Body of pancreas (tissue), 4 donors: Measurements from ENCODE around the gene EMILIN3. TPM values are rescaled to one million over a fixed set of nuclear protein-coding genes. Genes with fewer than 3 reads are reported as not detected.

Source experiments
- ATAC-seq: fragments of 150-250 bp; one replicate; pipeline ENCODE4 v1.9.1; 2016
- DNase-seq, 4 donors: peaks; one replicate each; pipeline ENCODE4 v3.0.0-alpha.2; 2019
- H3K27ac ChIP-seq, 4 donors: fragments of 200-600 bp; sonication (generic); 1 replicate in 3 of 4; 2 replicates in 1 of 4; pipeline versions ENCODE4 v1.5.1 to v1.6.1; 2016 to 2019; ENCODE audit warnings: mild to moderate bottlenecking in 1 of 4, mixed read lengths in 1 of 4, moderate library complexity in 1 of 4
- H3K27me3 ChIP-seq, 2 donors: fragments of 200-600 bp; sonication (generic); one replicate each; pipeline ENCODE4 v1.6.0; 2016; ENCODE audit warnings: mild to moderate bottlenecking in 1 of 2
- H3K36me3 ChIP-seq, 2 donors: fragments of 200-600 bp; sonication (generic); replicated peaks in 1 of 2; 2 replicates each; pipeline ENCODE4 v1.5.1; 2016; ENCODE audit warnings: low read depth in 2 of 2; ENCODE audit not compliant: insufficient read depth in 1 of 2
- H3K4me1 ChIP-seq: fragments of 200-600 bp; sonication (generic); one replicate; pipeline ENCODE4 v1.6.0; 2016
- H3K4me3 ChIP-seq, 2 donors: fragments of 200-600 bp; sonication (generic); 1 replicate in 1 of 2; 2 replicates in 1 of 2; pipeline ENCODE4 v1.5.1; 2016 to 2019
- H3K9me3 ChIP-seq, 3 donors: fragments of 200-600 bp; sonication (generic); 1 replicate in 2 of 3; 2 replicates in 1 of 3; pipeline ENCODE4 v1.5.1; 2016
- POLR2A ChIP-seq, 3 donors: fragments of 450-650 bp; IDR thresholded peaks; one replicate each; pipeline ENCODE4 v1.6.1; 2016; ENCODE audit warnings: antibody characterized with exemption in 3 of 3, mild to moderate bottlenecking in 2 of 3
- WGBS, 2 donors: methylation state at CpG; one replicate each; pipeline ENCODE4 v1.1.5; 2017; 5-methylcytosine and 5-hydroxymethylcytosine counted together
- intact Hi-C: fragments of 100-400 bp; cut with DNase I; formaldehyde crosslinking; loops from one replicate; pipeline ENCODE4 v1.15.1; 2023
- total RNA-seq, 2 donors: library from RNA; depleted of rRNA; stranded (reverse); fragments of >200 nt; gene quantifications; one replicate each; pipeline ENCODE4 v1.1.0, GENCODE V29; 2016
- TF ChIP-seq, protein P1 (sequence below), 7 experiments: fragments of 450-650 bp in 4 of 7; fragments of 200-600 bp in 3 of 7; sonication (generic) in 3 of 7; IDR thresholded peaks; one replicate each; pipeline ENCODE4 v1.5.1; 2016 to 2019; ENCODE audit warnings: antibody characterized with exemption in 7 of 7

EMILIN3 gene
- total RNA-seq, 2 donors from 2014 or later, result 0.26 TPM; not detected in 1

DNA sequence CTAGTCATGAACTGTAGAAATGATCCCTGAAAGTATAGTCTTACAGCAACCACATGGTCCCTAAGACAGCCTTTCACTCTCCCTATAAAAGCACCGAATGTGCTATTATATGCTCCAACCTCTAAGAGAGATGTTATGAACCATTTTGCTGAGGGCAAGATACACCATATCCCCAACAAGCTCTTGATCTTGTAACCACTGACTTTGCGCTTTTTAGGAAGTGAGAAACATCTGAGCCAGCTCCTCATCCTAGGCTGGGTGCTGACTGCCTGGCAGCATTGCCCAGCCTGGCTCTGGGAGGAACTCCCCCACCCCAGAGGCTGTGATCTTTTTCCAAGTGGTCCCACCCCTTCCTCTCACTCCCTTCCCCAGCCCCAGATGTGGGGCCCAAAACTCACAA is 3.1 kb upstream of the EMILIN3 start:
- intact Hi-C loops, result no loop called here
- no peak for TF ChIP-seq POLR2A (IDR thresholded peaks at IDR 0.05)
- TF ChIP-seq, protein P1, sequence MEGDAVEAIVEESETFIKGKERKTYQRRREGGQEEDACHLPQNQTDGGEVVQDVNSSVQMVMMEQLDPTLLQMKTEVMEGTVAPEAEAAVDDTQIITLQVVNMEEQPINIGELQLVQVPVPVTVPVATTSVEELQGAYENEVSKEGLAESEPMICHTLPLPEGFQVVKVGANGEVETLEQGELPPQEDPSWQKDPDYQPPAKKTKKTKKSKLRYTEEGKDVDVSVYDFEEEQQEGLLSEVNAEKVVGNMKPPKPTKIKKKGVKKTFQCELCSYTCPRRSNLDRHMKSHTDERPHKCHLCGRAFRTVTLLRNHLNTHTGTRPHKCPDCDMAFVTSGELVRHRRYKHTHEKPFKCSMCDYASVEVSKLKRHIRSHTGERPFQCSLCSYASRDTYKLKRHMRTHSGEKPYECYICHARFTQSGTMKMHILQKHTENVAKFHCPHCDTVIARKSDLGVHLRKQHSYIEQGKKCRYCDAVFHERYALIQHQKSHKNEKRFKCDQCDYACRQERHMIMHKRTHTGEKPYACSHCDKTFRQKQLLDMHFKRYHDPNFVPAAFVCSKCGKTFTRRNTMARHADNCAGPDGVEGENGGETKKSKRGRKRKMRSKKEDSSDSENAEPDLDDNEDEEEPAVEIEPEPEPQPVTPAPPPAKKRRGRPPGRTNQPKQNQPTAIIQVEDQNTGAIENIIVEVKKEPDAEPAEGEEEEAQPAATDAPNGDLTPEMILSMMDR (IDR thresholded peaks at IDR 0.05), result no peak
- Histone ChIP-seq H3K9me3 (no peaks in the 10 kb centered on the region), H3K4me3 (no peak overlapping the region), H3K4me1 (peaks cover 9% of the 10 kb centered on the region), H3K36me3 (no peaks in the 10 kb centered on the region), H3K27ac (no peak overlapping the region), H3K27me3 (peaks cover 0 to 20% of the 10 kb centered on the region in 2 donors)
- WGBS, 2 donors, result 42 to 100% methylated on average over 2 of the region's 2 CpGs
- no peak for ATAC-seq
- DNase-seq, result no peak

GRCh38 chr20:41367956-41368355 is 1.3 kb upstream of the EMILIN3 start:
- no peak for TF ChIP-seq POLR2A (IDR thresholded peaks at IDR 0.05)
- TF ChIP-seq, protein P1 (IDR thresholded peaks at IDR 0.05), result no peak
- Histone ChIP-seq H3K36me3 (no peaks in the 10 kb centered on the region), H3K4me1 (peaks cover 9% of the 10 kb centered on the region), H3K9me3 (no peaks in the 10 kb centered on the region), H3K27ac (no peak overlapping the region), H3K27me3 (peaks cover 0 to 20% of the 10 kb centered on the region in 2 donors), H3K4me3 (no peak overlapping the region)
- no peak for DNase-seq
- intact Hi-C loops, result no loop called here
- ATAC-seq, result no peak
- 69 to 71% methylated on average over 2 to 3 of the region's 3 CpGs for WGBS, 2 donors

DNA sequence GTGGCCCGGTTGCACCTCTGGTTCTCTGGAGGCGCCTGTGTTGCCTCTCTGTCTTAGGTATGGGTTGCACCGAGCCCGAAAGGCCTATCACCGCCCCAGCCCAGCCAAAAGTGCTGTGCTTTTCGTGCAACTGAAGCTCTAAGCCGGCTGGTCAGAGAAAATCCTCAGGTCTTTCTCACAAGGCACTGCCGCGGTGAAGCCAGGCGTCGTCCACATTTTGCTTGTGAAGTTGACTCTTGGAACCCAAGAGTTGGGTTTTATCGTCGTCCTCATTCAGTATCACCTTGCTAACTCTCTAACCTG is 726 bp upstream of the EMILIN3 start:
- H3K4me3 ChIP-seq, result no peak overlapping the region
- 54% methylated on average over 13 of the region's 13 CpGs for WGBS, 2 donors
- H3K27me3 ChIP-seq, result peaks cover 0 to 20% of the 10 kb centered on the region in 2 donors

GRCh38 chr20:41365777-41366545 is 657 bp downstream of the EMILIN3 start:
- WGBS, 2 donors, result 8 to 60% methylated on average over 2 to 54 of the region's 76 CpGs
- H3K27me3 ChIP-seq, result peaks cover 0 to 20% of the 10 kb centered on the region in 2 donors
- no peak for DNase-seq

More for the DNA sequence above, 726 bp upstream of the EMILIN3 start:
- DNase-seq, result no peak
- no peak overlapping the region for H3K27ac ChIP-seq
- ATAC-seq, result no peak
- H3K36me3 ChIP-seq, result no peaks in the 10 kb centered on the region
- H3K4me1 ChIP-seq, result peaks cover 12% of the 10 kb centered on the region
- intact Hi-C loops, result no loop called here
- TF ChIP-seq POLR2A (IDR thresholded peaks at IDR 0.05), result no peak
- TF ChIP-seq, protein P1 (IDR thresholded peaks at IDR 0.05), result no peak
- no peaks in the 10 kb centered on the region for H3K9me3 ChIP-seq

More at GRCh38 chr20:41365777-41366545, 657 bp downstream of the EMILIN3 start:
- H3K9me3 ChIP-seq, result no peaks in the 10 kb centered on the region
- H3K4me1 ChIP-seq, result peaks cover 19% of the 10 kb centered on the region
- TF ChIP-seq, protein P1 (IDR thresholded peaks at IDR 0.05), result no peak
- TF ChIP-seq POLR2A (IDR thresholded peaks at IDR 0.05), result no peak
- H3K4me3 ChIP-seq, result no peak overlapping the region
- no peak overlapping the region for H3K27ac ChIP-seq
- intact Hi-C loops, result no loop called here
- ATAC-seq, result peak; percentile 14
- H3K36me3 ChIP-seq, result no peaks in the 10 kb centered on the region
